ENCODE measurements around the gene SNAPIN.
A peak's percentile ranks its signal among the peaks of the same experiment; 100 is the strongest.
"Not testable (repeated sequence)": the region's sequence is repeated elsewhere in the genome, so short reads cannot be mapped to it uniquely, and the experiment has no call there.

The SNAPIN gene

GRCh38 chr1:153631047-153632022 is 27.2 kb upstream of the SNAPIN start:
- H3K36me3 ChIP-seq (ENCODE audit: insufficient read depth, low read length), result 0 out of 2 replicates have a peak, but pooled peaks cover 3% of the 10 kb centered on the region
- H3K9ac ChIP-seq (ENCODE audit: low read depth, low read length), result no peak overlapping the region
- H3K4me1 ChIP-seq (ENCODE audit: insufficient read depth, low read length), result peaks cover 18% of the 10 kb centered on the region; the same call in 1 of the 2 replicates

GRCh38 chr1:153633161-153633753 is 25.2 kb upstream of the SNAPIN start:
- Histone ChIP-seq H3K9ac (ENCODE audit: low read depth, low read length) (peak overlapping the region; percentile 100; the same call in 1 of the 2 replicates), H3K36me3 (ENCODE audit: insufficient read depth, low read length) (peaks cover 16% of the 10 kb centered on the region), H3K4me1 (ENCODE audit: insufficient read depth, low read length) (peaks cover 9% of the 10 kb centered on the region; the same call in 1 of the 2 replicates), H3K9me3 (ENCODE audit: control insufficient read depth, insufficient read depth, low read length) (no peaks in the 10 kb centered on the region)

More at GRCh38 chr1:153631047-153632022, 27.2 kb upstream of the SNAPIN start:
- no peaks in the 10 kb centered on the region for H3K9me3 ChIP-seq (ENCODE audit: control insufficient read depth, insufficient read depth, low read length)

GRCh38 chr1:153633754-153634665 is 24.5 kb upstream of the SNAPIN start, which contains the start of gene CHTOP:
TSS of gene CHTOP (plus strand) at chr1:153634066. CDS start at chr1:153636589, 2,523 bp downstream.
- peaks cover 9% of the 10 kb centered on the region; the same call in 1 of the 2 replicates for H3K4me1 ChIP-seq (ENCODE audit: insufficient read depth, low read length)
- H3K9ac ChIP-seq (ENCODE audit: low read depth, low read length), result peak within 1 kb of the TSS; percentile 100
- H3K36me3 ChIP-seq (ENCODE audit: insufficient read depth, low read length), result peaks cover 21% of the 10 kb centered on the region
- no peaks in the 10 kb centered on the region for H3K9me3 ChIP-seq (ENCODE audit: control insufficient read depth, insufficient read depth, low read length)

GRCh38 chr1:153635872-153636271 is 22.6 kb upstream of the SNAPIN start:
- no peak overlapping the region for H3K9ac ChIP-seq (ENCODE audit: low read depth, low read length)
- peaks cover 26% of the 10 kb centered on the region for H3K36me3 ChIP-seq (ENCODE audit: insufficient read depth, low read length)
- H3K4me1 ChIP-seq (ENCODE audit: insufficient read depth, low read length), result no peaks in the 10 kb centered on the region
- H3K9me3 ChIP-seq (ENCODE audit: control insufficient read depth, insufficient read depth, low read length), result no peaks in the 10 kb centered on the region

- Histone ChIP-seq H3K36me3 (ENCODE audit: insufficient read depth, low read length) (peaks cover 30% of the 10 kb centered on the region), H3K9ac (ENCODE audit: low read depth, low read length) (no peak overlapping the region), H3K4me1 (ENCODE audit: insufficient read depth, low read length) (no peaks in the 10 kb centered on the region), H3K9me3 (ENCODE audit: control insufficient read depth, insufficient read depth, low read length) (no peaks in the 10 kb centered on the region)
Observed at GRCh38 chr1:153636312-153636711, 22.2 kb upstream of the SNAPIN start.

GRCh38 chr1:153638261-153638660 is 20.2 kb upstream of the SNAPIN start:
- no peaks in the 10 kb centered on the region for H3K4me1 ChIP-seq (ENCODE audit: insufficient read depth, low read length)
- no peaks in the 10 kb centered on the region for H3K9me3 ChIP-seq (ENCODE audit: control insufficient read depth, insufficient read depth, low read length)
- H3K9ac ChIP-seq (ENCODE audit: low read depth, low read length), result no peak overlapping the region
- peaks cover 46% of the 10 kb centered on the region for H3K36me3 ChIP-seq (ENCODE audit: insufficient read depth, low read length)

- Histone ChIP-seq H3K9me3 (ENCODE audit: control insufficient read depth, insufficient read depth, low read length) (no peaks in the 10 kb centered on the region), H3K36me3 (ENCODE audit: insufficient read depth, low read length) (peaks cover 54% of the 10 kb centered on the region), H3K9ac (ENCODE audit: low read depth, low read length) (no peak overlapping the region), H3K4me1 (ENCODE audit: insufficient read depth, low read length) (no peaks in the 10 kb centered on the region)
Observed at GRCh38 chr1:153639280-153639679, 19.2 kb upstream of the SNAPIN start.

- peaks cover 54% of the 10 kb centered on the region for H3K36me3 ChIP-seq (ENCODE audit: insufficient read depth, low read length)
- not testable (repeated sequence) for H3K9ac ChIP-seq (ENCODE audit: low read depth, low read length); H3K4me1 ChIP-seq (ENCODE audit: insufficient read depth, low read length); H3K9me3 ChIP-seq (ENCODE audit: control insufficient read depth, insufficient read depth, low read length)
Observed at GRCh38 chr1:153640213-153640612, 18.3 kb upstream of the SNAPIN start.

- Histone ChIP-seq H3K9me3 (ENCODE audit: control insufficient read depth, insufficient read depth, low read length) (no peaks in the 10 kb centered on the region), H3K4me1 (ENCODE audit: insufficient read depth, low read length) (no peaks in the 10 kb centered on the region), H3K36me3 (ENCODE audit: insufficient read depth, low read length) (peaks cover 57% of the 10 kb centered on the region), H3K9ac (ENCODE audit: low read depth, low read length) (no peak overlapping the region)
Observed at GRCh38 chr1:153640861-153641260, 17.6 kb upstream of the SNAPIN start.

- H3K9me3 ChIP-seq (ENCODE audit: control insufficient read depth, insufficient read depth, low read length), result no peaks in the 10 kb centered on the region
- no peak overlapping the region for H3K9ac ChIP-seq (ENCODE audit: low read depth, low read length)
- peaks cover 51% of the 10 kb centered on the region for H3K36me3 ChIP-seq (ENCODE audit: insufficient read depth, low read length)
- no peaks in the 10 kb centered on the region for H3K4me1 ChIP-seq (ENCODE audit: insufficient read depth, low read length)
Observed at GRCh38 chr1:153642161-153642560, 16.3 kb upstream of the SNAPIN start.

GRCh38 chr1:153643100-153643499 is 15.4 kb upstream of the SNAPIN start:
- Histone ChIP-seq H3K4me1 (ENCODE audit: insufficient read depth, low read length) (no peaks in the 10 kb centered on the region), H3K9ac (ENCODE audit: low read depth, low read length) (no peak overlapping the region), H3K9me3 (ENCODE audit: control insufficient read depth, insufficient read depth, low read length) (no peaks in the 10 kb centered on the region), H3K36me3 (ENCODE audit: insufficient read depth, low read length) (peaks cover 46% of the 10 kb centered on the region)

GRCh38 chr1:153643816-153644215 is 14.7 kb upstream of the SNAPIN start:
- no peak overlapping the region for H3K9ac ChIP-seq (ENCODE audit: low read depth, low read length)
- H3K4me1 ChIP-seq (ENCODE audit: insufficient read depth, low read length), result no peaks in the 10 kb centered on the region
- H3K9me3 ChIP-seq (ENCODE audit: control insufficient read depth, insufficient read depth, low read length), result no peaks in the 10 kb centered on the region
- H3K36me3 ChIP-seq (ENCODE audit: insufficient read depth, low read length), result peaks cover 40% of the 10 kb centered on the region

- H3K4me1 ChIP-seq (ENCODE audit: insufficient read depth, low read length), result no peaks in the 10 kb centered on the region
- H3K9ac ChIP-seq (ENCODE audit: low read depth, low read length), result no peak overlapping the region
- peaks cover 28% of the 10 kb centered on the region for H3K36me3 ChIP-seq (ENCODE audit: insufficient read depth, low read length)
- H3K9me3 ChIP-seq (ENCODE audit: control insufficient read depth, insufficient read depth, low read length), result no peaks in the 10 kb centered on the region
Observed at GRCh38 chr1:153646672-153647345, 11.7 kb upstream of the SNAPIN start.

All from ES-I3 (cell line).